Cardiac muscle cell (in vitro differentiated cells and primary cell): Measurements from ENCODE around the gene NOP16. TPM values are rescaled to one million over a fixed set of nuclear protein-coding genes. Genes with fewer than 3 reads are reported as not detected.
A peak's percentile ranks its signal among the peaks of the same experiment; 100 is the strongest.

Experiments used
- DNase-seq, 2 donors: peaks; one replicate each; pipeline versions ENCODE4 v3.0.0 to v3.0.0-alpha.2; 2010 to 2017; ENCODE audit warnings: low read depth in 1 of 2, low spot score in 1 of 2
- H3K27ac ChIP-seq: fragments of 200-600 bp; sonication (generic); 2 replicates; pipeline ENCODE4 v1.5.1; 2016
- H3K27me3 ChIP-seq: fragments of 200-600 bp; sonication (generic); 2 replicates; pipeline ENCODE4 v1.6.0; 2016; ENCODE audit warnings: control low read depth
- H3K36me3 ChIP-seq: fragments of 200-600 bp; sonication (generic); 2 replicates; pipeline ENCODE4 v1.5.1; 2016; ENCODE audit warnings: control low read depth
- H3K4me1 ChIP-seq: fragments of 200-600 bp; sonication (generic); 2 replicates; pipeline ENCODE4 v1.8.1; 2017; ENCODE audit warnings: low read depth, mild to moderate bottlenecking, mixed run types
- H3K4me3 ChIP-seq: fragments of 200-600 bp; sonication (generic); 2 replicates; pipeline ENCODE4 v1.5.1; 2016; ENCODE audit warnings: mild to moderate bottlenecking
- H3K9me3 ChIP-seq: fragments of 200-600 bp; sonication (generic); 2 replicates; pipeline ENCODE4 v1.5.1; 2017; ENCODE audit warnings: low read depth, mild to moderate bottlenecking, control low read depth
- CTCF ChIP-seq: IDR thresholded peaks from 2 replicates; pipeline ENCODE4 v1.5.1; 2012; ENCODE audit warnings: low read depth, mild to moderate bottlenecking, low read length
- polyA plus RNA-seq: library from polyadenylated mRNA; unstranded; fragments of >200 nt; fragmentation: Nextera tagmentation; extraction: Ambion mirVana; gene quantifications from 2 replicates; pipeline ENCODE4 v1.2.1, GENCODE V29; 2016
- total RNA-seq: library from RNA; depleted of rRNA; stranded (reverse); fragments of >200 nt; gene quantifications from 2 replicates; pipeline ENCODE4 v1.2.3, GENCODE V29; 2016

NOP16 gene
- total and polyA plus RNA-seq, 2 experiments from 2014 or later: 18.0 to 52.0 TPM

DNA sequence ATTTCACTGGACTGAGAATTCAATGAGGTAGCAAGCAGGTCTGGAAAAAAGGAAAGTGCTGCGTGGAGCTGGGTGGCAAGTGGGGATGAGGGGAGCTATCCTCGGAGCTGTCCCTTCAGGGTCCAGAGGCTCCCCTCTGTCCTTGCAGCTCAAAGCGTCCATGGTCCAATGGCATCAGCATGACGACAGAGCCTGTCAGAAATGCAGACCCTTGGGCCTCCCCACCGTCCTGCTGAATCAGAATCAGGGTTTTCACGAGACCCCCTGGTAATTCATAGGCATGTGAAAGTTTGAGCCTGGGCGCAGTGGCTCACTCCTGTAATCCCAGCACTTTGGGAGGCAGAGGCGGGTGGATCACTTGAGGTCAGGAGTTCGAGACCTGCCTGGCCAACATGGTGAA, 5.7 kb upstream of the NOP16 start:
- Histone ChIP-seq H3K4me3 (no peak overlapping the region), H3K27me3 (no peaks in the 10 kb centered on the region), H3K27ac (peak overlapping the region; percentile 82), H3K4me1 (peaks cover 18% of the 10 kb centered on the region), H3K9me3 (no peaks in the 10 kb centered on the region), H3K36me3 (no peaks in the 10 kb centered on the region)
- DNase-seq: no peak
- no peak for TF ChIP-seq CTCF

DNA sequence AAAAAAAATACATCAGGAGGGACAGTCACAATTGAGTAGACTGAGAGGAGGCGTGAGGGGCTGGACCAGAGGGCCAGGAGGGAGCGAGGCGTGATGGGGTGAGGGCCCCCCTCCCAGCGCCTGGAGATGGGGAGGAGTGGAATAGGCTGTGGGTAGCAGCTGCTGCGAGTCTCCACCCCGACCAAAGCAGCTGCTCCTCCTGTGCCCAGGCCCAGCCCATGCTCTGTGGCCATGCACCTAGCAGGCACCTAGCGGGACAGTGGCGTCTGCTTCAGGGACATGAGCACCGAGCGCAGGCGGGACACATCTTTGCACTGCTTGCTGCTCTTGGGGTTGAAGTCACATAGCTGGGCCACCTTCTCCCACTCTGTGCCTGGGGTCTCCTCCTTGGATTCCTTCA, 4.1 kb upstream of the NOP16 start:
- H3K4me3 ChIP-seq: no peak overlapping the region

DNA sequence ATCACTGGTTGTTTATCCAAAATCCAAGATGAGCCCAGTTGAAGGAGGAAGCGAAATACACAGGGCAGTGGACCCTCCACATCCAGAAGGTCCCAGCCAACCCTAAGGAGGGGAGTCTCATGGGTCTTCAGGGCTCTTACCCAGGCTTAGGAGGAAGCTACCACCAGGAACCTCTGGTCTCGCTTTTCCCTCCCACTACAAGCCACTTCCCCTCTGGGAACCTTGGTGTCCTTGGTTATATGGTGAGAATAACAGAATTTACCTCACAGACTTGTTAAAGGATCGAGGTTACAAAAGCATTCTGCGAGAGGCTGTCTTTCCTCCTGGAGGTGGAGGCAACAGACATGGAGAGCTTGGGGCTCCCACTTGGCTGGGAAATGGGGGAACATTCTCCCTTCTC, 3.6 kb upstream of the NOP16 start:
- Histone ChIP-seq H3K4me1 (peaks cover 25% of the 10 kb centered on the region), H3K4me3 (no peak overlapping the region), H3K27ac (no peak overlapping the region), H3K27me3 (no peaks in the 10 kb centered on the region), H3K9me3 (no peaks in the 10 kb centered on the region), H3K36me3 (no peaks in the 10 kb centered on the region)
- TF ChIP-seq CTCF: no peak
- no peak for DNase-seq

More for the DNA sequence above, 4.1 kb upstream of the NOP16 start:
- no peak for DNase-seq
- TF ChIP-seq CTCF: no peak
- no peaks in the 10 kb centered on the region for H3K9me3 ChIP-seq
- H3K4me1 ChIP-seq: peaks cover 20% of the 10 kb centered on the region
- H3K36me3 ChIP-seq: no peaks in the 10 kb centered on the region
- no peak overlapping the region for H3K27ac ChIP-seq
- no peaks in the 10 kb centered on the region for H3K27me3 ChIP-seq

DNA sequence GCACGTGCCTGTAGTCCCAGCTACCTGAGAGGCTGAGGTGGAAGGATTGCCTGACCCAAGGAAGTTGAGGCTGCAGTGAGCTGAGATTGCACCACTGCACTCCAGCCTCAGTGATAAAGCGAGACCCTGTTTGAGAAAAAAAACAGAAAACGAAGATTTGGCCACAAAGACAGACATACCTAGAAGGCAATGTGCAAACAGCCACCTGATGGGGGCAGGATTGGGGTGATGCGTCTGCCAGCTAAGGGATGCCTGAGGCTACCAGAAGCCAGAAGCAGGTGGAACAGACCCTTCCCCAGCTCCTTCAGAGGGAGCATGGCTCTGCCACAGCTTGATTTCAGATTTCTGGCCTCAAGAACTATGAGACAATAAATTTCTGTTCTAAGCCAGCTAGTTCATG, 3.1 kb upstream of the NOP16 start:
- H3K36me3 ChIP-seq: no peaks in the 10 kb centered on the region
- no peak for DNase-seq
- H3K4me3 ChIP-seq: no peak overlapping the region
- peaks cover 22% of the 10 kb centered on the region for H3K4me1 ChIP-seq
- H3K9me3 ChIP-seq: no peaks in the 10 kb centered on the region
- H3K27ac ChIP-seq: no peak overlapping the region
- no peak for TF ChIP-seq CTCF
- no peaks in the 10 kb centered on the region for H3K27me3 ChIP-seq

GRCh38 chr5:176389135-176390123, 1.0 kb upstream of the NOP16 start:
- no peak for DNase-seq
- H3K27me3 ChIP-seq: no peaks in the 10 kb centered on the region
- TF ChIP-seq CTCF: no peak
- H3K36me3 ChIP-seq: peaks cover 6% of the 10 kb centered on the region
- no peaks in the 10 kb centered on the region for H3K9me3 ChIP-seq
- H3K27ac ChIP-seq: peak overlapping the region; percentile 97
- peaks cover 7% of the 10 kb centered on the region for H3K4me1 ChIP-seq
- H3K4me3 ChIP-seq: peak overlapping the region; percentile 62
